Activated CD4-positive, alpha-beta memory T cell treated with anti-CD3 and anti-CD28 coated beads for 36 hours (primary cell): ENCODE results near the gene FAM221A. TPM values are rescaled to one million over a fixed set of nuclear protein-coding genes. Genes with fewer than 3 reads are reported as not detected.
A peak's percentile ranks its signal among the peaks of the same experiment; 100 is the strongest.
"Not testable (repeated sequence)": the region's sequence is repeated elsewhere in the genome, so short reads cannot be mapped to it uniquely, and the experiment has no call there.

Experiments
- CTCF ChIA-PET: fragments of 350-600 bp; sonication (Branson Sonifier 250); formaldehyde crosslinking; loops from one replicate; lab custom pipeline; 2021; ENCODE audit warnings: antibody characterized with exemption, inconsistent platforms; lab: Charles Lee
- POLR2A ChIA-PET: fragments of 350-600 bp; sonication (Branson Sonifier 250); formaldehyde crosslinking; loops from one replicate; lab custom pipeline; 2021; ENCODE audit warnings: antibody characterized with exemption; lab: Charles Lee
- DNase-seq: peaks from one replicate; pipeline ENCODE4 v3.0.0-alpha.2; 2020
- H3K27ac Mint-ChIP-seq: one replicate; pipeline ENCODE4 v1.8.0; 2021; ENCODE audit warnings: mixed read lengths
- H3K27me3 Mint-ChIP-seq: one replicate; pipeline ENCODE4 v1.8.0; 2021; ENCODE audit warnings: mixed read lengths
- H3K36me3 Mint-ChIP-seq: one replicate; pipeline ENCODE4 v1.8.0; 2021; ENCODE audit warnings: mixed read lengths
- H3K4me1 Mint-ChIP-seq: one replicate; pipeline ENCODE4 v1.8.0; 2021; ENCODE audit warnings: low read depth, mixed read lengths
- H3K4me3 Mint-ChIP-seq: one replicate; pipeline ENCODE4 v1.8.0; 2021; ENCODE audit warnings: mild to moderate bottlenecking, mixed read lengths
- H3K9me3 Mint-ChIP-seq: one replicate; pipeline ENCODE4 v1.8.0; 2021; ENCODE audit warnings: mixed read lengths
- intact Hi-C: fragments of 100-400 bp; cut with micrococcal nuclease; formaldehyde crosslinking; loops from one replicate; pipeline ENCODE4 v1.15.1; 2023
- total RNA-seq, 2 experiments: library from RNA; stranded (reverse); gene quantifications; one replicate each; pipeline ENCODE4 v1.2.3, GENCODE V29; 2021

FAM221A gene
- total RNA-seq, 2 experiments from 2014 or later: 9.0 to 10.7 TPM

- Mint-ChIP-seq H3K36me3 (no peaks in the 10 kb centered on the region), H3K27me3 (no peaks in the 10 kb centered on the region), H3K9me3 (no peaks in the 10 kb centered on the region), H3K4me1 (peaks cover 11% of the 10 kb centered on the region), H3K27ac (peak overlapping the region; percentile 73), H3K4me3 (peak overlapping the region; percentile 84)
- intact Hi-C loops: loop anchor here (1.0 to 10.0 kb wide), 3 partner anchors 85 to 894 kb away; partner anchors contain the start of genes NUP42 and PALS2
- CTCF ChIA-PET: interaction anchor here (0.9 to 3.2 kb wide), 9 partner anchors 10 to 134 kb away, joined by 3 to 18 read pairs (median 4); partner anchors contain the start of gene CCDC126
- peak; percentile 70 for DNase-seq
- POLR2A ChIA-PET: interaction anchor here (0.5 to 0.7 kb wide), 2 partner anchors 38 to 334 kb away, joined by 3 to 4 read pairs; no protein-coding TSS in a partner anchor
Measured at GRCh38 chr7:23680414-23681405, 711 bp downstream of the FAM221A start.

GRCh38 chr7:23684041-23684440 lies 4.0 kb downstream of the FAM221A start:
- CTCF ChIA-PET: interaction anchor here (1.1 to 1.9 kb wide), 2 partner anchors 11 to 13 kb away, joined by 5 to 11 read pairs; no protein-coding TSS in a partner anchor
- H3K4me3 Mint-ChIP-seq, H3K9me3 Mint-ChIP-seq, H3K27me3 Mint-ChIP-seq, H3K27ac Mint-ChIP-seq, H3K36me3 Mint-ChIP-seq, DNase-seq, POLR2A ChIA-PET: not testable (repeated sequence)
- intact Hi-C loops: loop anchor here (10.0 kb wide), 1 partner anchor 891 kb away; the partner anchor contains the start of gene PALS2
- H3K4me1 Mint-ChIP-seq: peaks cover 11% of the 10 kb centered on the region

GRCh38 chr7:23685731-23686130 lies 5.7 kb downstream of the FAM221A start:
- H3K9me3 Mint-ChIP-seq: no peaks in the 10 kb centered on the region
- DNase-seq: no peak
- intact Hi-C loops: loop anchor here (10.0 kb wide), 1 partner anchor 889 kb away; the partner anchor contains the start of gene PALS2
- ChIA-PET CTCF (interaction anchor here (1.8 to 1.9 kb wide), 2 partner anchors 11 to 26 kb away, joined by 5 to 11 read pairs; no protein-coding TSS in a partner anchor), POLR2A (no interaction called here)
- H3K27me3 Mint-ChIP-seq: no peaks in the 10 kb centered on the region
- peaks cover 4% of the 10 kb centered on the region for H3K36me3 Mint-ChIP-seq
- no peak overlapping the region for H3K4me3 Mint-ChIP-seq
- H3K4me1 Mint-ChIP-seq: peaks cover 5% of the 10 kb centered on the region
- H3K27ac Mint-ChIP-seq: no peak overlapping the region

- H3K4me3 Mint-ChIP-seq: no peak overlapping the region
- H3K4me1 Mint-ChIP-seq: peaks cover 2% of the 10 kb centered on the region
- H3K9me3 Mint-ChIP-seq: no peaks in the 10 kb centered on the region
- H3K27me3 Mint-ChIP-seq: no peaks in the 10 kb centered on the region
- H3K36me3 Mint-ChIP-seq: peaks cover 4% of the 10 kb centered on the region
- CTCF ChIA-PET: interaction anchor here (1.0 to 1.3 kb wide), 2 partner anchors 25 to 257 kb away, joined by 3 to 4 read pairs; no protein-coding TSS in a partner anchor
- POLR2A ChIA-PET: no interaction called here
- H3K27ac Mint-ChIP-seq: no peak overlapping the region
- DNase-seq: no peak
- intact Hi-C loops: loop anchor here (10.0 kb wide), 1 partner anchor 888 kb away; the partner anchor contains the start of gene PALS2
Measured at GRCh38 chr7:23687011-23687410, 7.0 kb downstream of the FAM221A start.

- Mint-ChIP-seq H3K36me3 (peaks cover 15% of the 10 kb centered on the region), H3K4me3 (no peak overlapping the region), H3K27me3 (no peaks in the 10 kb centered on the region), H3K9me3 (no peaks in the 10 kb centered on the region), H3K27ac (no peak overlapping the region), H3K4me1 (peaks cover 2% of the 10 kb centered on the region)
- ChIA-PET CTCF (interaction anchor here (2.1 kb wide), 1 partner anchor 8 kb away, joined by 7 read pairs; no protein-coding TSS in a partner anchor), POLR2A (no interaction called here)
- DNase-seq: no peak
- intact Hi-C loops: loop anchor here (10.0 kb wide), 1 partner anchor 886 kb away; the partner anchor contains the start of gene PALS2
Measured at GRCh38 chr7:23689165-23689564, 9.2 kb downstream of the FAM221A start.

GRCh38 chr7:23691320-23691719 lies 11.3 kb downstream of the FAM221A start:
- Mint-ChIP-seq H3K27me3 (no peaks in the 10 kb centered on the region), H3K27ac (no peak overlapping the region), H3K4me1 (no peaks in the 10 kb centered on the region), H3K36me3 (peaks cover 17% of the 10 kb centered on the region), H3K9me3 (no peaks in the 10 kb centered on the region), H3K4me3 (no peak overlapping the region)
- ChIA-PET POLR2A (no interaction called here), CTCF (interaction anchor here (1.2 to 1.9 kb wide), 2 partner anchors 18 to 145 kb away, joined by 3 to 4 read pairs; no protein-coding TSS in a partner anchor)
- intact Hi-C loops: no loop called here
- no peak for DNase-seq

- Mint-ChIP-seq H3K36me3 (peaks cover 16% of the 10 kb centered on the region), H3K27me3 (no peaks in the 10 kb centered on the region), H3K9me3 (no peaks in the 10 kb centered on the region), H3K27ac (no peak overlapping the region), H3K4me1 (no peaks in the 10 kb centered on the region), H3K4me3 (no peak overlapping the region)
- intact Hi-C loops: no loop called here
- DNase-seq: no peak
- ChIA-PET CTCF (interaction anchor here (1.0 to 1.9 kb wide), 3 partner anchors 13 to 147 kb away, joined by 3 to 4 read pairs (median 4); partner anchors contain the start of gene FAM221A), POLR2A (no interaction called here)
Measured at GRCh38 chr7:23693224-23693623, 13.2 kb downstream of the FAM221A start.

GRCh38 chr7:23696916-23697441 lies 17.0 kb downstream of the FAM221A start:
- DNase-seq: peak; percentile 70
- intact Hi-C loops: loop anchor here (1.0 kb wide), 1 partner anchor 150 kb away; no protein-coding TSS in a partner anchor
- CTCF ChIA-PET: interaction anchor here (0.6 to 4.0 kb wide), 32 partner anchors 9 to 969 kb away, joined by 3 to 48 read pairs (median 4); partner anchors contain the start of genes FAM221A and STK31
- H3K4me1 Mint-ChIP-seq: no peaks in the 10 kb centered on the region
- no peak overlapping the region for H3K4me3 Mint-ChIP-seq
- POLR2A ChIA-PET: no interaction called here
- no peak overlapping the region for H3K27ac Mint-ChIP-seq
- no peaks in the 10 kb centered on the region for H3K27me3 Mint-ChIP-seq
- no peaks in the 10 kb centered on the region for H3K9me3 Mint-ChIP-seq
- peaks cover 17% of the 10 kb centered on the region for H3K36me3 Mint-ChIP-seq

- intact Hi-C loops: no loop called here
- no peak for DNase-seq
- Mint-ChIP-seq H3K36me3 (peaks cover 20% of the 10 kb centered on the region), H3K9me3 (no peaks in the 10 kb centered on the region), H3K4me1 (no peaks in the 10 kb centered on the region), H3K27me3 (no peaks in the 10 kb centered on the region), H3K4me3 (no peak overlapping the region), H3K27ac (no peak overlapping the region)
- CTCF ChIA-PET: interaction anchor here (0.6 to 2.9 kb wide), 9 partner anchors 10 to 152 kb away, joined by 3 to 16 read pairs (median 3); partner anchors contain the start of gene STK31
- POLR2A ChIA-PET: no interaction called here
Measured at GRCh38 chr7:23698822-23699221, 18.8 kb downstream of the FAM221A start.

- ChIA-PET CTCF (interaction anchor here (2.7 kb wide), 1 partner anchor 130 kb away, joined by 16 read pairs; no protein-coding TSS in a partner anchor), POLR2A (no interaction called here)
- Mint-ChIP-seq H3K27ac (no peak overlapping the region), H3K9me3 (peaks cover 10% of the 10 kb centered on the region), H3K27me3 (no peaks in the 10 kb centered on the region), H3K4me1 (no peaks in the 10 kb centered on the region), H3K36me3 (peaks cover 26% of the 10 kb centered on the region), H3K4me3 (no peak overlapping the region)
- DNase-seq: no peak
- intact Hi-C loops: no loop called here
Measured at GRCh38 chr7:23700046-23700445, 20.0 kb downstream of the FAM221A start.

GRCh38 chr7:23709081-23709750 lies 29.2 kb downstream of the FAM221A start:
- H3K9me3 Mint-ChIP-seq: peaks cover 22% of the 10 kb centered on the region
- no peak for DNase-seq
- POLR2A ChIA-PET: no interaction called here

More at GRCh38 chr7:23709081-23709750, 29.2 kb downstream of the FAM221A start:
- Mint-ChIP-seq H3K36me3 (peaks cover 23% of the 10 kb centered on the region), H3K27ac (no peak overlapping the region), H3K27me3 (peaks cover 2% of the 10 kb centered on the region), H3K4me3 (no peak overlapping the region), H3K4me1 (no peaks in the 10 kb centered on the region)
- intact Hi-C loops: no loop called here
- CTCF ChIA-PET: interaction anchor here (0.9 to 9.6 kb wide), 6 partner anchors 12 to 436 kb away, joined by 3 to 135 read pairs (median 9); no protein-coding TSS in a partner anchor
